ENCODE measurements around the gene RBBP9.
"Not testable (repeated sequence)": the region's sequence is repeated elsewhere in the genome, so short reads cannot be mapped to it uniquely, and the experiment has no call there.

Gene RBBP9

DNA sequence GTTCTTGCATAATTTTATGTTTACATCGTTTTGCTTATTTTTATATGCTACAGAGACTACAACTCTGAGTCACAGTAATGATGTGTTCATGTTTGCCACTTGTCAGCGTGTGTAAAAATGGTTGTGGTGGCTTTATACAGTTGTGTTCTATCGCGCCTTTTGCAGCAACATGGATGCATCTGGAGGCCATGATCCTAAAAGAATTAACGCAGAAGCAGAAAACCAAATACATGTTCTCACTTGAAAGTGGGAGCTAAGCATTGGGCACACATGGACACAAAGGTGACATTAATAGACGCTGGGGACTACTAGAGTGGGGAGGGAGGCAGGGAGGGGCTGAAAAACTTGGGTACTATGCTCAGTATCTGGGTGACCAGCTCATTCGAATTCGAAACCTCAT, 9.7 kb upstream of the RBBP9 start:
- H3K4me3 ChIP-seq (ENCODE audit: low read length) = peak overlapping the region; percentile 95
- DNase-seq (ENCODE audit: low read depth) = no peak

DNA sequence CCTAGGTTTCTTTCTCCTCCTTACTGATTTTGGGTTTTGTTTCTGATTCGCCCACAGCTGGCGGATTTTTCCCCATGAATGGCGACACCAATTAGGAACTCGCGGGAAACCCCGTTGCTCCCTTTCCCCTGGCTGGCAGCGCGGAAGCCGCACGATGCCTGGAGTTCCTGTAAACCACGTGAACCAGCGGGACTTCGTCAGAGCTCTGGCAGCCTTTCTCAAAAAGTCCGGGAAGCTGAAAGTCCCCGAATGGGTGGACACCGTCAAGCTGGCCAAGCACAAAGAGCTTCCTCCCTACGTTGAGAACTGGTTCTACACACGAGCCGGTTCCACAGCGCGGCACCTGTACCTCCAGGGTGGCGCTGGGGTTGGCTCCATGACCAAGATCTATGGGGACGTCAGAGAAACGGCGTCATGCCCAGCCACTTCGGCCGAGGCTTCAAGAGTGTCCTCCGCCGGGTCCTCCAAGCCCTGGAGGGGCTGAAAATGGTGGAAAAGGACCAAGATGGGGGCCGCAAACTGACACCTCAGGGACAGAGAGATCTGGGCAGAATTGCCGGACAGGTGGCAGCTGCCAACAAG, 7.5 kb upstream of the RBBP9 start:
- peak overlapping the region; percentile 28 for H3K4me3 ChIP-seq (ENCODE audit: low read length)
- peak; percentile 37 for DNase-seq (ENCODE audit: low read depth)
- TF ChIP-seq, protein P1, sequence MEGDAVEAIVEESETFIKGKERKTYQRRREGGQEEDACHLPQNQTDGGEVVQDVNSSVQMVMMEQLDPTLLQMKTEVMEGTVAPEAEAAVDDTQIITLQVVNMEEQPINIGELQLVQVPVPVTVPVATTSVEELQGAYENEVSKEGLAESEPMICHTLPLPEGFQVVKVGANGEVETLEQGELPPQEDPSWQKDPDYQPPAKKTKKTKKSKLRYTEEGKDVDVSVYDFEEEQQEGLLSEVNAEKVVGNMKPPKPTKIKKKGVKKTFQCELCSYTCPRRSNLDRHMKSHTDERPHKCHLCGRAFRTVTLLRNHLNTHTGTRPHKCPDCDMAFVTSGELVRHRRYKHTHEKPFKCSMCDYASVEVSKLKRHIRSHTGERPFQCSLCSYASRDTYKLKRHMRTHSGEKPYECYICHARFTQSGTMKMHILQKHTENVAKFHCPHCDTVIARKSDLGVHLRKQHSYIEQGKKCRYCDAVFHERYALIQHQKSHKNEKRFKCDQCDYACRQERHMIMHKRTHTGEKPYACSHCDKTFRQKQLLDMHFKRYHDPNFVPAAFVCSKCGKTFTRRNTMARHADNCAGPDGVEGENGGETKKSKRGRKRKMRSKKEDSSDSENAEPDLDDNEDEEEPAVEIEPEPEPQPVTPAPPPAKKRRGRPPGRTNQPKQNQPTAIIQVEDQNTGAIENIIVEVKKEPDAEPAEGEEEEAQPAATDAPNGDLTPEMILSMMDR (conservative IDR thresholded peaks at IDR 0.05; ENCODE audit: low read length) = no peak

More for the DNA sequence above, 9.7 kb upstream of the RBBP9 start:
- TF ChIP-seq, protein P1 (conservative IDR thresholded peaks at IDR 0.05; ENCODE audit: low read length) = no peak

DNA sequence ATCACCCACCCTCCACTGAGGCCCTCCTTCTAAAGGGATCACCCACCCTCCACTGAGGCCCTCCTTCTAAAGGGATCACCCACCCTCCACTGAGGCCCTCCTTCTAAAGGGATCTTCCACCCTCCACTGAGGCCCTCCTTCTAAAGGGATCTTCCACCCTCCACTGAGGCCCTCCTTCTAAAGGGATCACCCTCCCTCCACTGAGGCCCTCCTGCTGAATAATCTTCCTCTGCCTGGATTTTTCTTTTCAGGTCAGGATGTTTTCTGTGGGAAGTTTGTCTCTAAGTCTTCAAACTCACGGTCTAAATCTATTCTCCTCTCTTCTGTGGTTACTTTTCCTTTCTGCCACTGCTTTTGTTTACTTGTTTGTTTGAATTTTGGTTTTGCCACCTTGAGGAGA, 4.6 kb upstream of the RBBP9 start:
- H3K4me3 ChIP-seq (ENCODE audit: low read length); DNase-seq (ENCODE audit: low read depth): not testable (repeated sequence)

DNA sequence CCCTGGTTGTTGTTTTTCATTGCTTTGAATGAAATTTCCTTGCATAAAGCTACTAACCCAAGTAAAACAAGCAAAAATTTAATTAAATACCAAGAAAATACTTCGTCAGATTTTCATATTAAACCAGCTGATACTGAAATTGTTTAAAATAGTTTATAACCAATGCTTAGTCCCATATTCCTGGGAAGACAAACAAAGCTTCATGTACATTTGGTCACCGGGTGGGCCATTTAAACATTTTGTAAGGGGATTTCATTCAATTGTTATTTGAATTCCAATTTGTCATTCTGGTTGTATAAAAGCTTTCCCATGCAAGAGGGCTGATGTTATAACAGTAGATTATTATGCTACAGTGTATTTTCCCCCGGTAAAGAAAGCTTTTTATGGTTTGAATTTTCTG, 578 bp upstream of the RBBP9 start:
- H3K4me3 ChIP-seq (ENCODE audit: low read length) = no peak overlapping the region
- TF ChIP-seq, protein P1 (conservative IDR thresholded peaks at IDR 0.05; ENCODE audit: low read length) = no peak
- no peak for DNase-seq (ENCODE audit: low read depth)

DNA sequence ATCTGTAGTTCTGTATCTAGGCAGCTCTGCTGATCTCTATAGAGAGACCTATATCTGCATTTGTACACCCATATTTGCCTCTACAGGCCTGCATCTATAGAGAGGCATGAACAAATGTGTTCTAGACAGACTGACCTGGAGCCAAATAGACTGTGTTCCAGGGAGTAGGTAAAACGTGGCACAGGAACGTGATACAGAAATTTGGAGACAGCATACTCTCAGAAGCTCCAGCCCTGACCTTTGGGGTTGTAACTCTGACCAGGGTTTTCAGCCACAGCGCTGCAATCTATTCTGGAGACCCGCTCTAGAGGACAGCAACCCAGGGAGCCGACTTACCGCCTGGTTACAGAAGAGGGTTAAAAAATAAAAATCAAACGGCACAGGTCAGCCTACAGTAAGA, 983 bp downstream of the RBBP9 start:
- H3K4me3 ChIP-seq (ENCODE audit: low read length) = peak overlapping the region; percentile 93
- DNase-seq (ENCODE audit: low read depth) = no peak
- TF ChIP-seq, protein P1 (conservative IDR thresholded peaks at IDR 0.05; ENCODE audit: low read length) = no peak

DNA sequence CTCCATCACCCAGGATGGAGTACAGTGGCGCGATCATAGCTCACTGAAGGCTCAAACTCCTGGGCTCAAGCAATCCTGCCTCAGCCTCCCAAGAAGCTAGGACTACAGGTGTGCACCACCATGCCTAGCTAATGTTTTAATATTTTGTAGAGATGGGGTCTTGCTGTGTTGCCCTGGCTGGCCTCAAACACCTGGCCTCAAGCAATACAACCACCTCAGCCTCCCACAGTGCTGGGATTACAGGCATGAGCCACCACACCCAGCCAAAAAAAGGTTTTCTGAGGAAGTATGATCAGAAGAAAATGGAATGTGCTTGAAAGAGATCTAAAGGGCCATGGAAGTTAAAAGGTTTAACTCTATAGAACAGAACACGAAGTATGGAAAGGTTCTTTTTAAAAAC, 8.7 kb downstream of the RBBP9 start:
- TF ChIP-seq, protein P1 (conservative IDR thresholded peaks at IDR 0.05; ENCODE audit: low read length) = no peak
- no peak overlapping the region for H3K4me3 ChIP-seq (ENCODE audit: low read length)
- no peak for DNase-seq (ENCODE audit: low read depth)

DNA sequence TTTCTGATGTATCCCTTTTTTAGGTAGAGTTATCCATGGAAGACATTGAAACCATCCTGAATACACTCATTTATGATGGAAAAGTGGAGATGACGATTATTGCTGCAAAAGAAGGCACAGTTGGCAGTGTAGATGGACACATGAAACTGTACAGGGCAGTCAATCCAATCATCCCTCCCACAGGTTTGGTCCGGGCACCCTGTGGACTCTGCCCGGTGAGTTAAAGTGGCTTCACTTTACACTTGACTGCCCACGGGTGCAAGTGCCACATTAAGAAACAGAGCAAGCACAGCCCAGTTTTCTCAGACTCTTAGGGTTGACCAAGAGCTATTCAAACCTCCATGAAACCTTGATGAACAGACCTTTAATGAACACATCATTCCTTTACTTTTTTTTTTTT, 15.4 kb downstream of the RBBP9 start:
- no peak overlapping the region for H3K4me3 ChIP-seq (ENCODE audit: low read length)
- TF ChIP-seq, protein P1 (conservative IDR thresholded peaks at IDR 0.05; ENCODE audit: low read length) = no peak
- no peak for DNase-seq (ENCODE audit: low read depth)

DNA sequence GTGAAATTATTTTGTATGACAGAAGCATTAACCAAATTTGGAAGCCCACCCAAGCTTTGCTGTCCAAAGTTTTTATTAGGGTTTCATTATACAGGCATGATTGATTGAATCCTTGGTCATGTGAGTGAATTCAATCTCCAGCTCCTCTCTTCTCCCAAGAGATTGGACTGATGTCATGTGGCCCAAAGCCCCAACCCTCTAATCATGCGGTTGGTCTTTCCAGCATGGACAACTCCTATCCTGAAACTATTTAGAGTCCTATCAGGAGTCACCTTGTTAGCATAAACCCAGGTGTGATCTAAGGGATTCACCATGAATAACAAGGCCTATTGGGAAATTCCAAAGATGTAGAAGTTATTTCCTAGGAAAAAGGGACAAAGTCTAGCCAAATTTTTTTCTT, 19.2 kb downstream of the RBBP9 start:
- TF ChIP-seq, protein P1 (conservative IDR thresholded peaks at IDR 0.05; ENCODE audit: low read length) = no peak
- no peak overlapping the region for H3K4me3 ChIP-seq (ENCODE audit: low read length)
- no peak for DNase-seq (ENCODE audit: low read depth)
